ENCODE measurements around the gene CYB5A.

The CYB5A gene

GRCh38 chr18:74242438-74243096 is 49.2 kb downstream of the CYB5A start:
- DNase-seq = no peak

GRCh38 chr18:74241970-74242369 is 49.8 kb downstream of the CYB5A start:
- DNase-seq = no peak

- DNase-seq = no peak
Observed at GRCh38 chr18:74241426-74241825, 50.3 kb downstream of the CYB5A start.

- no peak for DNase-seq
Observed at GRCh38 chr18:74239567-74239966, 52.2 kb downstream of the CYB5A start.

- no peak for DNase-seq
Observed at GRCh38 chr18:74234326-74235171, 57.2 kb downstream of the CYB5A start.

- no peak for DNase-seq
Observed at GRCh38 chr18:74233933-74234325, 57.8 kb downstream of the CYB5A start.

- DNase-seq = no peak
Observed at GRCh38 chr18:74230922-74231714, 60.6 kb downstream of the CYB5A start.

- no peak for DNase-seq
Observed at GRCh38 chr18:74229891-74230290, 61.9 kb downstream of the CYB5A start.

GRCh38 chr18:74229005-74229404 is 62.8 kb downstream of the CYB5A start:
- DNase-seq = no peak

- DNase-seq = no peak
Observed at GRCh38 chr18:74228312-74228711, 63.5 kb downstream of the CYB5A start.

- DNase-seq = no peak
Observed at GRCh38 chr18:74226666-74227065, 65.1 kb downstream of the CYB5A start.

- no peak for DNase-seq
Observed at GRCh38 chr18:74226156-74226555, 65.6 kb downstream of the CYB5A start.

GRCh38 chr18:74225193-74225840 is 66.4 kb downstream of the CYB5A start:
- DNase-seq = no peak

GRCh38 chr18:74222710-74223494 is 68.9 kb downstream of the CYB5A start:
- no peak for DNase-seq

- DNase-seq = no peak
Observed at GRCh38 chr18:74221081-74221480, 70.7 kb downstream of the CYB5A start.

GRCh38 chr18:74219056-74219455 is 72.7 kb downstream of the CYB5A start:
- DNase-seq = no peak

- no peak for DNase-seq
Observed at GRCh38 chr18:74217476-74218143, 74.2 kb downstream of the CYB5A start.

- no peak for DNase-seq
Observed at GRCh38 chr18:74216661-74217110, 75.1 kb downstream of the CYB5A start.

- no peak for DNase-seq
Observed at GRCh38 chr18:74215863-74216262, 75.9 kb downstream of the CYB5A start.

GRCh38 chr18:74213429-74213828 is 78.3 kb downstream of the CYB5A start:
- DNase-seq = no peak

- no peak for DNase-seq
Observed at GRCh38 chr18:74204526-74205152, 87.1 kb downstream of the CYB5A start.

Data from stimulated activated CD4-positive, alpha-beta T cell treated with anti-CD3 and anti-CD28 coated beads, Interleukin-4, amount 100 ng/mL, for 4 hours (primary cell).